ENCODE results near the gene TUBA1C.
A peak's percentile ranks its signal among the peaks of the same experiment; 100 is the strongest.
"Not testable (repeated sequence)": the region's sequence is repeated elsewhere in the genome, so short reads cannot be mapped to it uniquely, and the experiment has no call there.

The TUBA1C gene

GRCh38 chr12:49257508-49258184 lies 7.2 kb upstream of the TUBA1C start:
- H3K9me3 ChIP-seq (ENCODE audit: insufficient read depth, low read depth, low read length); H3K27me3 ChIP-seq (ENCODE audit: insufficient read depth, low read length); H3K36me3 ChIP-seq (ENCODE audit: insufficient read depth, low read depth, low read length); H3K9ac ChIP-seq (ENCODE audit: low read depth, low read length); H3K27ac ChIP-seq (ENCODE audit: low read length); H3K4me3 ChIP-seq (ENCODE audit: low read length); H3K4me1 ChIP-seq (ENCODE audit: insufficient read depth, low read length): not testable (repeated sequence)

DNA sequence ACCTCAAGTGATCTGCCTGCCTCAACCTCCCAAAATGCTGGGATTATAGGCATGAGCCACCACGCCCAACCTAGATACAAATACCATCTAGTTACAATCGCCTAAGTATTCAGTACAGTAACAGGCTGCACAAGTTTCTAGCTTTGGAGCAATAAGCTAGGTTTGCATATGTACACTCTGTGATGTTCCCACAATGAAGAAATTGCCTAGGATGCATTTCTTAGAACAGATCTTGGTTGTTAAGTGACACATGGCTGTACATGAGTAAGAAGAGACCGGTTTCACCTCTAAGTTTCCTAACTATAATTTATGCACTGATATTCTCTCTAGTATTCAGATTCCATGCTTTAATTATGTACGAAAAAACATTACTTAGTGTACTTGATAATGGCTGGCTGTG lies 5.4 kb upstream of the TUBA1C start:
- no peak overlapping the region for H3K4me3 ChIP-seq (ENCODE audit: low read length)
- H3K27ac ChIP-seq (ENCODE audit: low read length), result no peak overlapping the region
- H3K27me3 ChIP-seq (ENCODE audit: insufficient read depth, low read length), result no peaks in the 10 kb centered on the region; the same call in 1 of the 2 replicates
- H3K4me1 ChIP-seq (ENCODE audit: insufficient read depth, low read length), result no peaks in the 10 kb centered on the region
- H3K9me3 ChIP-seq (ENCODE audit: insufficient read depth, low read depth, low read length), result no peaks in the 10 kb centered on the region
- no peaks in the 10 kb centered on the region for H3K36me3 ChIP-seq (ENCODE audit: insufficient read depth, low read depth, low read length)
- H3K9ac ChIP-seq (ENCODE audit: low read depth, low read length), result no peak overlapping the region

- Histone ChIP-seq H3K9me3 (ENCODE audit: insufficient read depth, low read depth, low read length) (no peaks in the 10 kb centered on the region), H3K4me3 (ENCODE audit: low read length) (no peak overlapping the region), H3K36me3 (ENCODE audit: insufficient read depth, low read depth, low read length) (no peaks in the 10 kb centered on the region), H3K9ac (ENCODE audit: low read depth, low read length) (no peak overlapping the region), H3K4me1 (ENCODE audit: insufficient read depth, low read length) (no peaks in the 10 kb centered on the region), H3K27me3 (ENCODE audit: insufficient read depth, low read length) (no peaks in the 10 kb centered on the region; the same call in 1 of the 2 replicates), H3K27ac (ENCODE audit: low read length) (no peak overlapping the region)
Measured at GRCh38 chr12:49260166-49260565, 4.7 kb upstream of the TUBA1C start.

GRCh38 chr12:49260571-49261363 lies 4.1 kb upstream of the TUBA1C start:
- Histone ChIP-seq H3K4me3 (ENCODE audit: low read length) (no peak overlapping the region), H3K36me3 (ENCODE audit: insufficient read depth, low read depth, low read length) (no peaks in the 10 kb centered on the region), H3K9me3 (ENCODE audit: insufficient read depth, low read depth, low read length) (no peaks in the 10 kb centered on the region), H3K27ac (ENCODE audit: low read length) (no peak overlapping the region), H3K4me1 (ENCODE audit: insufficient read depth, low read length) (no peaks in the 10 kb centered on the region), H3K9ac (ENCODE audit: low read depth, low read length) (no peak overlapping the region), H3K27me3 (ENCODE audit: insufficient read depth, low read length) (no peaks in the 10 kb centered on the region; the same call in 1 of the 2 replicates)

GRCh38 chr12:49261721-49262120 lies 3.2 kb upstream of the TUBA1C start:
- no peaks in the 10 kb centered on the region for H3K4me1 ChIP-seq (ENCODE audit: insufficient read depth, low read length)
- no peaks in the 10 kb centered on the region; the same call in 1 of the 2 replicates for H3K27me3 ChIP-seq (ENCODE audit: insufficient read depth, low read length)
- H3K4me3 ChIP-seq (ENCODE audit: low read length), result no peak overlapping the region
- no peak overlapping the region for H3K27ac ChIP-seq (ENCODE audit: low read length)
- no peak overlapping the region for H3K9ac ChIP-seq (ENCODE audit: low read depth, low read length)
- H3K9me3 ChIP-seq (ENCODE audit: insufficient read depth, low read depth, low read length), result no peaks in the 10 kb centered on the region
- peaks cover 5% of the 10 kb centered on the region for H3K36me3 ChIP-seq (ENCODE audit: insufficient read depth, low read depth, low read length)

- Histone ChIP-seq H3K36me3 (ENCODE audit: insufficient read depth, low read depth, low read length) (peaks cover 17% of the 10 kb centered on the region), H3K4me1 (ENCODE audit: insufficient read depth, low read length) (no peaks in the 10 kb centered on the region), H3K9ac (ENCODE audit: low read depth, low read length) (no peak overlapping the region), H3K27ac (ENCODE audit: low read length) (no peak overlapping the region), H3K27me3 (ENCODE audit: insufficient read depth, low read length) (no peaks in the 10 kb centered on the region; the same call in 1 of the 2 replicates), H3K4me3 (ENCODE audit: low read length) (peak overlapping the region; percentile 95; the same call in 1 of the 2 replicates), H3K9me3 (ENCODE audit: insufficient read depth, low read depth, low read length) (no peaks in the 10 kb centered on the region)
Measured at GRCh38 chr12:49263400-49263763, 1.5 kb upstream of the TUBA1C start.

DNA sequence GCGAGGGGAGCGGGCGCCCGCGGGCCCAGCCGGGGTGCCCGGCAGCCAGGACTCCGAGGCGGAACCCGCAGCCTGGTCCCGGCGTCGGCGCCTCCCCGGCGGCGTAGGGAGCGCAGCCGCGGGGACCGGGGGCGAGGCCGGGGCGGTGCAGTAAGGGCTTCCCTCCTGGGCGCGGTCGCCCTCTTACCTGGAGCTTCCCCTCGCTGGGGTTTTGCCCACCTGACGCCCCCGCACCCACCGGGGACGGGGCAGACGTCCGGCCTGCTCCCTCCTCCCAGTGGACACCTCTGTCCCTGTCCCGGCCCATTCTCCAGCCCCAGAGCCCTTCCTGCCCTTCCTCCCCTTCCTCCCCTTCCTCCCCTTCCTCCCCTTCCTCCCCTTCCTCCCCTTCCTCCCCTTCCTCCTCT lies 413 bp upstream of the TUBA1C start:
- H3K9me3 ChIP-seq (ENCODE audit: insufficient read depth, low read depth, low read length), result no peaks in the 10 kb centered on the region
- peak overlapping the region; percentile 76; the same call in 1 of the 2 replicates for H3K9ac ChIP-seq (ENCODE audit: low read depth, low read length)
- H3K36me3 ChIP-seq (ENCODE audit: insufficient read depth, low read depth, low read length), result peaks cover 26% of the 10 kb centered on the region
- H3K27me3 ChIP-seq (ENCODE audit: insufficient read depth, low read length), result no peaks in the 10 kb centered on the region; the same call in 1 of the 2 replicates
- H3K4me3 ChIP-seq (ENCODE audit: low read length), result peak overlapping the region; percentile 95
- peak overlapping the region; percentile 58 for H3K27ac ChIP-seq (ENCODE audit: low read length)
- no peaks in the 10 kb centered on the region; the same call in 1 of the 2 replicates for H3K4me1 ChIP-seq (ENCODE audit: insufficient read depth, low read length)

- not testable (repeated sequence) for H3K9ac ChIP-seq (ENCODE audit: low read depth, low read length); H3K4me3 ChIP-seq (ENCODE audit: low read length); H3K4me1 ChIP-seq (ENCODE audit: insufficient read depth, low read length); H3K9me3 ChIP-seq (ENCODE audit: insufficient read depth, low read depth, low read length); H3K27me3 ChIP-seq (ENCODE audit: insufficient read depth, low read length); H3K27ac ChIP-seq (ENCODE audit: low read length)
- H3K36me3 ChIP-seq (ENCODE audit: insufficient read depth, low read depth, low read length), result peaks cover 69% of the 10 kb centered on the region
Measured at GRCh38 chr12:49269191-49269590, 4.3 kb downstream of the TUBA1C start.

DNA sequence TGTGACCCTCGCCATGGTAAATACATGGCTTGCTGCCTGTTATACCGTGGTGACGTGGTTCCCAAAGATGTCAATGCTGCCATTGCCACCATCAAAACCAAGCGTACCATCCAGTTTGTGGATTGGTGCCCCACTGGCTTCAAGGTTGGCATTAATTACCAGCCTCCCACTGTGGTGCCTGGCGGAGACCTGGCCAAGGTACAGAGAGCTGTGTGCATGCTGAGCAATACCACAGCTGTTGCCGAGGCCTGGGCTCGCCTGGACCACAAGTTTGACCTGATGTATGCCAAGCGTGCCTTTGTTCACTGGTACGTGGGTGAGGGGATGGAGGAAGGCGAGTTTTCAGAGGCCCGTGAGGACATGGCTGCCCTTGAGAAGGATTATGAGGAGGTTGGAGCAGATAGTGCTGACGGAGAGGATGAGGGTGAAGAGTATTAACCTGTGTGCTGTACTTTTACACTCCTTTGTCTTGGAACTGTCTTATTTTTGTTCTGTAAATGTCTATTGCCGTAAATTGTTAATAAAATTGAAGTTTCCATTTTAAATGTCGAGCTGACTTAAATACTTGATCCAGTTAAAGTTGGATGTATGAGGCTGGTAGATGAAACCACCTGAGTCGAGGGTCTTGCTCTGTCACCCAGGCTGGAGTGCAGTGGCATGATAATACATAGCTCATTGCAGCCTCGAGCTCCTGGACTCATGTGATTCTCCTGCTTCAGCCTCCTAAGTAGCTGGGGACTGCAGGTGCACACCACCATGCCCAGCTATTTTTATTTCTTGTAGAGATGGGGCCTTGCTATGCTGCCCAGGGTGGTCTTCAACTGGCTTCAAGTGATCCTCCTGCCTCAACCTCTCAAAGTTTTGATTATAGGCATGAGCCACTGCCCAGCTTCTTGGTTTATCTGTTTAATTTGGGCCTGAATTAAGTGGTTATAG lies 8.2 kb downstream of the TUBA1C start:
- Histone ChIP-seq H3K9me3 (ENCODE audit: insufficient read depth, low read depth, low read length) (no peaks in the 10 kb centered on the region), H3K27me3 (ENCODE audit: insufficient read depth, low read length) (no peaks in the 10 kb centered on the region), H3K4me3 (ENCODE audit: low read length) (no peak overlapping the region), H3K27ac (ENCODE audit: low read length) (no peak overlapping the region), H3K4me1 (ENCODE audit: insufficient read depth, low read length) (no peaks in the 10 kb centered on the region; the same call in 1 of the 2 replicates), H3K36me3 (ENCODE audit: insufficient read depth, low read depth, low read length) (peaks cover 52% of the 10 kb centered on the region), H3K9ac (ENCODE audit: low read depth, low read length) (no peak overlapping the region)

DNA sequence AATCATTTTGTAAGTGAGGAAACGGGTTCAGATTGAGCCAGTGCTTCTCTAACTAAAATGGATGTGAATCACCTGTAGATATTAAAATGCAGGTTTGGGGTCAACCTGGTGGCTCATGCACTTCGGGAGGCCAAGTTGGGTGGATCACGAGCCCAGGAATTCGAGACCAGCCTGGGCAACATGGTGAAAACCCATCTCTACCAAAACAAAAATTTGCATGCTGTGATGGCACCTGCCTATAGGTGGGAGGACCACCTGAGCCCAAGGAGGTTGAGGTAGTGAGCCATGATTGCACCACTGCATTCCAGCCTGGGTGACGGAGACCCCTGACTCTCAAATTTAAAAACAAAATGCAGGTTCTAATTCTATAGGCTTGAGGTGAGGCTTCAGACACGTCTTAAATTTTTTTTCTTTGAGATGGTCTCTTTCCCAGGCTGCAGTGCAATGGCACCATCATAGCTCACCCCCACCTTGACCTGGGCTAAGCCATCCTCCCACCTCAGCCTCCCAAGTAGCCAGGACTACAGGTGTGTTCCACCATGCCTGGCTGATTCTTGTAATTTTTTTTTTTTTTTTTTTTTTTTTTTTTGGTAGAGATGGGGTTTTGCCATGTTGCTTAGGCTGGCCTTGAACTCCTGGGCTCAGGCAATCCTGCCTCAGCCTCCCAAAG lies 9.0 kb downstream of the TUBA1C start:
- H3K4me3 ChIP-seq (ENCODE audit: low read length), result no peak overlapping the region
- H3K36me3 ChIP-seq (ENCODE audit: insufficient read depth, low read depth, low read length), result peaks cover 50% of the 10 kb centered on the region
- no peaks in the 10 kb centered on the region for H3K9me3 ChIP-seq (ENCODE audit: insufficient read depth, low read depth, low read length)
- no peak overlapping the region for H3K9ac ChIP-seq (ENCODE audit: low read depth, low read length)
- no peaks in the 10 kb centered on the region; the same call in 1 of the 2 replicates for H3K4me1 ChIP-seq (ENCODE audit: insufficient read depth, low read length)
- no peaks in the 10 kb centered on the region for H3K27me3 ChIP-seq (ENCODE audit: insufficient read depth, low read length)
- no peak overlapping the region for H3K27ac ChIP-seq (ENCODE audit: low read length)
